CD4-positive, alpha-beta T cell treated with Interleukin-4 for 1 hour (primary cell): ENCODE results near the gene RAF1.

Experiments
- DNase-seq, 2 donors: peaks; one replicate each; pipeline ENCODE4 v3.0.0-alpha.2; 2020 to 2022

Gene RAF1

GRCh38 chr3:12588039-12589009 is 75.6 kb downstream of the RAF1 start:
- no peak for DNase-seq

DNA sequence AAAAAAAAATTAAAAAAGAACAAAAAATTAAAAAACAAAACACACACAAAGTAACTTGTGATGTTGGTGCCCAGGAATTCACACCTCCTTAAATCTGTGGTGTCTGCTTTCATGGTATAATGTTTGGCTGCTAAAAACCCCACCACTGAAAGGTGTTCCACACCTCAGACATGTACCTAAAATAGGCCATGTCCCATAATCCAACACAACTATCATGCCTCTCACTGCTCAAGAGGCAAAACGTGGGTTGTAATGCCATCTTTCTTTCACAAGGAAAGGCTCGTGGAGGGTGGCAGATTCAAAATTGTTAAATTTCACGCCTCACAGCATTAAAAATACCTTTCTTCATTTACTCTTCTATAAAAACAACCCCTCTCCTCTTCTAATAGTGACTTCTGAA is 77.5 kb downstream of the RAF1 start:
- DNase-seq = no peak

DNA sequence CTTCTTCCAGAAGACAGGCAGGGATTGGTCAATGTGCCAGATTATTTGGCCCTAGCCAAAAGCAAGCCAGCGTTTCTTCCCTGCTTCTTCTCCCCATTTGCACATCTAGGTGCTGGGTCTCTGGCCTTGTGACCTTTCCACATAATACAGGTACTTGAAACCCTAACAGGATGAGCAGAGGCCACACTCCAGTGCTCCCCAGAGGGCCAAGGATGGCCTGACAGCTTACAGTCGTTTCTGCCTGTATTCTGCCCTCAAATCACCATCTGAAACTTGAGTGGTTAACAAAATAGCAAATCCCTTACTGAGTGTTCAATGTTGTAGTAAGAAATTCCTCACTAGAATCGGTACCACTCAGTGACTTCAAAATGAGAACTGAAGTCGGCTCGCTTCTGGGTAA is 77.9 kb downstream of the RAF1 start:
- DNase-seq = no peak

- no peak for DNase-seq
Measured at GRCh38 chr3:12585181-12585580, 78.7 kb downstream of the RAF1 start.

DNA sequence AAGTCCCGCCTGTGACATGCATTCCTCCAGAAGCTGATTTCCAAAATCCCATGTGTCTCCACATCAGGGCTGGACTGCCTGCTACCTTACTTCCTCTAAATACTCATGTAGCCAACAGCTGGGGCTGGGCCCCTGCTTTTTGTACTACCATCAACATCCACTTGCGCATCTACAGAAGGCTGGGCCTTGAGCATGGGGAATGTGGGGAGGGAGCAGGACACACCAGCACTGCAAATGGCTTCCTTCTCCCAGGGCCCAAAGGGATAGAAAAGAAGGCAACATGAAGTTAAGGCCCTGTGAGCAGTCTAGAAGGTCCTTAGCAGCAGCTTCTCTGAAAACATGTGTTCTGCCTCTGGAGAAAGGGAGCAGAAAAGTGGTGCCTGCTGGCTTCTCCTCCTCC is 79.8 kb downstream of the RAF1 start:
- DNase-seq = no peak

DNA sequence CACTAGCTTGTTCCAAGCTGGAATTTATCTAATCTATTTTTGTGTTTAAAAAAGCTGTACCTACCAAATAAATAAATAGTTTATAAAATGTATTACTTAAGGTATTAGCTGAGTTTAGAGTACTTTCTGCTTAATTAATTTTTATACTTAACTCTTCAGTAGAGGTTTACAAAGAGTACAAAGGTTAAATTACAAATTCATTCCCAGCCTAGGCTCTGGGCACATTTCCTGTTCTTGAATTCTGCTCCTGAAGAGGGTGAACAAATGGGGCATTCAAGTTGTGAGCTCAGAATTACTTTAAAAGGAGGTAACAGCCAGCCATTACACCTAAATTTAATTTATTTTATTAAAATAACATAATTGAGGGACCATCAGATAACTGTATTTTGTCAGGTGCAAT is 80.6 kb downstream of the RAF1 start:
- no peak for DNase-seq

GRCh38 chr3:12582730-12583129 is 81.2 kb downstream of the RAF1 start:
- DNase-seq = no peak

DNA sequence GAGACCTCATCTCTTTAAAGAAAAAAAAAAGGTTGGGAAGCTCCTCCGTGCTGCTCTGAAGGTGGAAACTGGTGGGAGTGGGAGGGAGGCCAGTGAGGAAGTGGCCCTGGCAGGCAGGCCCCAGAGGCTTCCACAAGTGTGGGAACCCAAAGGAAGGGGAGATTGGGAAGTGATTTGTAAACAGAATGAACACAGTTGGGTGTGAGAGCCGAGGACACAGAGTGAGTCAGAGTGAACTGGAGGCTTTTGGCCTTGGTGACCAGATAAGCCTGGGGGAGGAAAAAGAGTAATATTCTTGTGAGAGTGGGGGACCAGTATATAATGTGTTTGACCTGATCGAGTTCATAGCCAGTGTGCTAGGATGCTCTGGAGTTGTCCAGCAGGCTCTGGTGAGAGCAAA is 84.0 kb downstream of the RAF1 start:
- no peak for DNase-seq

GRCh38 chr3:12579456-12579855 is 84.5 kb downstream of the RAF1 start:
- no peak for DNase-seq

DNA sequence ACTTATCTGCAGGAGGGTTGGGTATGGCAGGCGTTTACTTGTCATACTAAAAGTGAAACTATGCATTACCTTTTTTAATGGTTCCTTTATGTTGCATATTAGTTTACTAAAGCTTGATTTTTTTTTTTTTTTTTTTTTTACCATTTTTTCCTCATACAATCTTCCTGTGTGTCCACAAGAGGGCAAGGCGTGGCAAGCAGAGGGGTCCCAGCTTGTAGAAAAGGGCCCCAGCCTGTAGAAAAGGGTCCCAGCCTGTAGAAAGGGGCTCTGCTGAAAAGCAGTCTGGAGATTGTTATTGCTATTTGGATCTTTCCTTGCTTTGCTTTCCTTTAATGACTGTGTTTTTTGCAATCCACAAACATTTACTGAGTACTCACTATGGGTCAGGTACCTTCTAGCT is 85.2 kb downstream of the RAF1 start:
- no peak for DNase-seq

DNA sequence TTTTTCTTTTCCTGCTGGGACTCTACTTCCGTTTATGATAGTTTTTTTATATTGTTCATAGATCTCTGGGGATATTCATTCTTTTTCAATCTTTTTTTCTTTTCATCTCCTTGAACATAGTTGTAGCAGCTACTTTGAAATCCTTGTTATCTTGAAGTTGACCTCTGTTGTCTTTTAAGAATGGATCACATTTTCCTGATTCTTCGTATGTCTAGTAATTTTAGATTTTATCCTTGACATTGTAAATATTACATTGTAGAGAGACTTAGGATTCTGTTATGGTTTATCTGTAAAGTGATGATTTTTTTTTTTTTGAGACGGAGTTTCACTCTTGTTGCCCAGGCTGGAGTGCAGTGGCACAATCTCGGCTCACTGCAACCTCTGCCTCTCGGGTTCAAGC is 86.5 kb downstream of the RAF1 start:
- no peak for DNase-seq

- DNase-seq = no peak
Measured at GRCh38 chr3:12574661-12575060, 89.3 kb downstream of the RAF1 start.

DNA sequence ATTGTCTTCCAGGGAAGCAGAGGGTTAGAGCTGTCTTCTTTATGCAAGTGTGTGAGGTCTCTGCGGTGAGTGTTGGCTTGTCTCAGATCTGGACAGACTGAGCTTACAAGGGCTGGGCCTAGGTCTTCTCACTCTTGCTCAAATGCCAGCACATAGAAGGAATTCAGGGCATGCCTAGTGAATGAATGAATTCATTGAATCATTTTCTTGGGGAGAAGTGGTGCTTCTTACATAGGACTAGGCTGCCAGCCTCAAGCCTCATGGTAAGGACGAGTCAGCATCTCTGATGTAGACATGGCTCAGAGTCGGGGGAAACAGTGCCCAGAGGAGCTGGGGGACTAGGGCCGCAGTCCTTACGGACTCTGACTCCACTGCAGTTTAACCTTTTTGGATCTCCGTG is 89.8 kb downstream of the RAF1 start:
- DNase-seq = no peak

GRCh38 chr3:12571986-12572385 is 91.9 kb downstream of the RAF1 start:
- DNase-seq = no peak

DNA sequence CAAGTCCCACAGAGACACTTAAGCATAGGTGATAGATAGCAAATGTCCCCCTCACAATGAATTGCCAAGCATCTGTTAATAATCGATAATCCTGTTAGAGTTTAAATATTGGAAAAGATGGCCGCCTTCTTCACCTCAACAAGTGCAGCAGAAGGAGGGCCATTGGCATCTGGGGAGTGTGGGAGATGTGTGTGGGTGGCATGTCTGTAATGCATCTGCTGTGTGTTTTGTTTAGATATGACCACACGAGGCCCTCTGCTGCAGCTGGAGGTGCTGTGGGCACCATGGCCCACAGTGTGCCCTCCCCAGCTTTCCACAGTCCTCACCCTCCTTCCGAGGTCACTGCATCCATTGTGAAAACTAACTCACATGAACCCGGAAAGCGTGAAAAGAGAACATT is 94.1 kb downstream of the RAF1 start:
- DNase-seq = no peak

DNA sequence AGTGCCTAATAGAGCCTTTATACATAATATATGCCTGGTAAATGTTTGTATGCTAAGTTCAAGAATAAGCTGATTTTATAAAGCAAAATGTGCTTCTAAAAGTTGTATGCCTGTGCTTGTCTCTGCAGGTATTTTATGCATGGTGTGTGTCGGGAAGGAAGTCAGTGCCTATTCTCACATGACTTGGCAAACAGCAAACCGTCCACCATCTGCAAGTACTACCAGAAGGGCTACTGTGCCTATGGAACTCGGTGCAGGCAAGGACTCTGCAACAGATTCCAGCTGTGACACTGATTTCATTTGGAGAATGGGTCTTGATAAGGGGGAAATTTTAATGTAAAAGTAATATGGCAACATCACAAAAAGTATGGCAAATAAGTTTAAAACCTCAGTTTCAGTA is 95.2 kb downstream of the RAF1 start:
- no peak for DNase-seq

- DNase-seq = no peak
Measured at GRCh38 chr3:12566976-12567375, 96.9 kb downstream of the RAF1 start.

- DNase-seq = no peak
Measured at GRCh38 chr3:12562451-12562850, 101.5 kb downstream of the RAF1 start.

- DNase-seq = no peak
Measured at GRCh38 chr3:12561397-12561796, 102.5 kb downstream of the RAF1 start.

DNA sequence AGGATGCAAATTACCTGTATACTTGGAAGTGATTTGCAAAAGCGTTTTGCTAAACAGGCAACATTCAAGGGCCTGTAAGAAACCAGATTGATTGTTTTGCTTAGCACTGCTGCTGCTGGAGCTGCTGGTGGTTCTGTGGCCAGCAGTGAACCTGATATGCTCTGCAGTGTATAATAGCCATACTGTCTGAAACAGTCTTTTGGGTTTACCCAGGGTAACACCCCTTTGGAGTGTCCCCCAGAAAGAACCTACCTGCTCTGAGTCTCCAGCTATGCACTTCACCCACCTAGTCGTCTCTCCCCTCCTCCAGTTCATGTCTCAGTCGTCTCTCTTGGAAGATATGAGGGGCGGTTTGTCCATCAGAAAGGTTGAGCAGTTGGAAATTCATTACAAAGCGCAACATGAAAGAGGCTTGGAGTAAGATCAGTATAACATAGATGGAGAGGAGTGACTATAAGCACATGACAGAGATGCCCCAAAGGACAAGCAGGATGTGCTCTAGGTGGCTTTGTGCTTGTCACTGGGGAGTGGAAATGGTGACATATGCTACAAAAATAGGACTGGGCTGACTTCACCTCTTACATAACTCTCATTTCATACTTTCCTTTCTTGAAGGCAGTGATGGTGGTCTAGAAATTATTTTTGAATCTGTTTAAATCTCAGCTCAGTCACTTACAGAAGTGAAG is 103.3 kb downstream of the RAF1 start:
- DNase-seq = no peak

GRCh38 chr3:12559520-12559919 is 104.4 kb downstream of the RAF1 start:
- no peak for DNase-seq

- DNase-seq = no peak
Measured at GRCh38 chr3:12558706-12559105, 105.2 kb downstream of the RAF1 start.

DNA sequence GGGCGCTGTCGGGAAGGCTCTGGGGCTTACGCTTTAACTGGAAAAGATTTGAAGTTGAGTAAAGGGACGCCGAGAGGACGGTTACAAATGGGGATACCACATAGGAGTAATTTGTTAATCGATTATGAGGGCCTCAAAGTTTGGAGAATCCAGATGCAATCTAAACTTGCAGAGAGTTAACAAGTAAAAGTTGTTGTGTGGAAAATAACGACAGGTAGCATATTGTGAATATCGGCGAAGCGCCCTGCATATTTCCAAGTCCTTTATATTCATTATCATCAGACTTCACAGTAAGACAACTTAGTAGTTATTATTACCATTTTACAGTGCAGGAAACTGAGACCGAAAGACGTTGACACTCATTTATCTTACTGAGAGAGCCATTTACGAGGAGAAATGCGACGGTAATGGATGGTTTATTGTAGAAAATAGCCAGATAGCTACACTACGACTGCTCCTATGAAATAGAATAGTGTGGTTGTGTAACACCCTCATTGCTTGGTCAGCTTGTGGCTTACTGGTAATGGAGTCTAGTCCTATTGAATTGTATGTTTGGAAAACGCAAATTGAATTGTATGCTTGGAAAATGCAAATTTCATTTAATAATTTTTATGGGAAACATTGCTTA is 106.3 kb downstream of the RAF1 start:
- DNase-seq = no peak
